DMS53 (cell line): Measurements from ENCODE around the gene SGK1.
"Not testable (repeated sequence)": the region's sequence is repeated elsewhere in the genome, so short reads cannot be mapped to it uniquely, and the experiment has no call there.

Experiments used
- DNase-seq: peaks from one replicate; lab custom pipeline; 2025; lab: John Stamatoyannopoulos, UW

SGK1 gene

GRCh38 chr6:134253681-134254080, 64.2 kb downstream of the SGK1 start:
- DNase-seq, result no peak

GRCh38 chr6:134251320-134251719, 66.6 kb downstream of the SGK1 start:
- DNase-seq, result no peak

- DNase-seq, result no peak
These were observed 67.1 kb downstream of the SGK1 start for GRCh38 chr6:134250776-134251175.

- no peak for DNase-seq
These were observed 67.9 kb downstream of the SGK1 start for GRCh38 chr6:134249759-134250602.

- DNase-seq, result no peak
These were observed 68.6 kb downstream of the SGK1 start for GRCh38 chr6:134249239-134249758.

- peak; percentile 48 for DNase-seq
These were observed 69.9 kb downstream of the SGK1 start for GRCh38 chr6:134247844-134248580.

GRCh38 chr6:134247231-134247833, 70.6 kb downstream of the SGK1 start:
- DNase-seq, result no peak

- DNase-seq, result no peak
These were observed 72.2 kb downstream of the SGK1 start for GRCh38 chr6:134245706-134246105.

GRCh38 chr6:134245041-134245440, 72.9 kb downstream of the SGK1 start:
- no peak for DNase-seq

- DNase-seq, result no peak
These were observed 77.1 kb downstream of the SGK1 start for GRCh38 chr6:134240665-134241431.

- DNase-seq, result no peak
These were observed 78.7 kb downstream of the SGK1 start for GRCh38 chr6:134238960-134239795.

GRCh38 chr6:134238006-134238405, 79.9 kb downstream of the SGK1 start:
- DNase-seq, result peak; percentile 14

- DNase-seq, result peak; percentile 46
These were observed 81.8 kb downstream of the SGK1 start for GRCh38 chr6:134235937-134236751.

GRCh38 chr6:134235334-134235733, 82.6 kb downstream of the SGK1 start:
- DNase-seq, result not testable (repeated sequence)

- DNase-seq, result no peak
These were observed 84.5 kb downstream of the SGK1 start for GRCh38 chr6:134233180-134233955.

- DNase-seq, result no peak
These were observed 87.0 kb downstream of the SGK1 start for GRCh38 chr6:134230940-134231339.

GRCh38 chr6:134230087-134230700, 87.7 kb downstream of the SGK1 start:
- no peak for DNase-seq

GRCh38 chr6:134229520-134229919, 88.4 kb downstream of the SGK1 start:
- DNase-seq, result no peak
